Fibroblast of peridontal ligament (primary cell): ENCODE data around the gene BCAS2.

Source experiments
- DNase-seq: peaks from one replicate; pipeline ENCODE4 v3.0.0-alpha.2; 2010; ENCODE audit errors: extremely low read depth

Gene BCAS2

DNA sequence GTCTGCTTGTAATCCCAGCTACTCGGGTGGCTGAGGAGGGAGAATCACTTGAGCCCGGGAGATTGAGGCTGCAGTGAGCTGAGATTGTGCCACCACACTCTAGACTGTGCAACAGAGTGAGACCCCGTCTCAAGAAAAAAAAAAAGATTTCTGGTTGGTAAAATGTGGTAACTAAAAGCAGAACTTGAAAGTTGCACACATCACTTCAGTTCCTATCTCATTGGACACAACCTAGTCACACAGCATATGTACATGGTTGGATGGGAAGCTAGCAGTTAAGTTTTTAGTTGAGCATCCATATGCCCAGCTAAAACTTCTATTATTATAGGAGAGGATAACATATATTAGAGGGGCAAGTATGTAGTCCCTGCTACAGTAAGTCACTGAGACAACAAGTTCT, 22.1 kb downstream of the BCAS2 start:
- no peak for DNase-seq

DNA sequence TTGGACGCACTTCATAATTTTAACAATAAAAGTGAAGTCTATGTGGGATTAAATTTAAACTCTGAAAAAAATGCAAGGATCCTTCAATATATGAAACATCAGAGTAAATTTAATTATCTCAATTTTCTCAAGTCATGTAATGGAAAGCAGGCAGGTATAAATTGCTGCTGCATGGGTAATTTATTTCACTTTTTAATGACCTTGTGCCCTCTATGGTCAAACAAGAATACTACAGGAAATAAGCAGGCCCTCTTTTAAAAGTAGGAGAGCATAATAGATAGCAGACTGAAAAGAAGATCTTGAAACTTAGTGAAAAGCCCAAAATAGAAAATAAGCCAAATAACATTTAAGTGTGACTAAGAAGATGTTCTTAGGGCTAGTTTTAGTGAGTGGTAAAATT, 22.9 kb downstream of the BCAS2 start:
- DNase-seq = peak; percentile 13

DNA sequence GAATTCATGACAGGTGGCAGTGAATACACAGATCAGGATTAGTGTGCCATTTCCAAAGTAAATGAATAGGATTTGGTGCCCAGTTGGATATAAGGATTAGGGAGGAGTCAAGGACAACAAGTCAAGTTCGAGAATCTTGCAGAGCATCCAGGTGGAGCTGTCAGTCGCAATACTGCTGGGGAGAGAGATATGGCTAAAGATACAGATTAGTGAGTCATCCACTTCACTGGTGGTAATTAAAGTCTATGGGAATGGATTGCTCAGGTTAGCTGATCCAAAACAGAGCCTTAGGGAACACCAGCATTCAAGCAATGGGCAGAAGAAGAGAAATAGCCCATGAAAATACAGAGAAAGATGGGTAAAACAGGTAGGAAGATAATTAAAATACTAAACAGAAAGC, 26.8 kb downstream of the BCAS2 start:
- DNase-seq = no peak

DNA sequence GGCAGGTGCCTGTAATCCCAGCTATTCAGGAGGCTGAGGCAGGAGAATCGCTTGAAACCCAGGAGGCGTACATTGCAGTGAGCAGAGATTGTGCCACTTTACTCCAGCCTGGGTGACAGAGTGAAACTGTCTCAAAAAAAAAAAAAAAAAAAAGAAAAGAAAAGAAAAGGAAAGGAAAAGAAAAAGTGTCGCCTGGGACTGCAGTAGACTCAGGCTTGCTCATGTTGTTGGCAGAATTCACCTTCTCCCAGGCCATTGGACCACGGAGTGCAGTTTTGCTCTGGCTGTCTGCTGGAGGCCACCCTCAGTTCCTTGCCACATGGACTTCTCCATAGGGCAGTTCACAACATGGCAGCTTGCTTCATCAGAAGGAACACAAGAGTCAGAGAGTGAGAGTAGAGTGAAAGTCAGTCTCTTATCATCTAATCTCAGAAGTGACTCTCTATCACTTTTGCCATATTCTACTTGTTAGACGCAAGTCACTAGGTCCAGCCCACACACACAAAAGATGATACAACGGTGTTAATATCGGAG, 29.2 kb downstream of the BCAS2 start:
- DNase-seq = no peak

DNA sequence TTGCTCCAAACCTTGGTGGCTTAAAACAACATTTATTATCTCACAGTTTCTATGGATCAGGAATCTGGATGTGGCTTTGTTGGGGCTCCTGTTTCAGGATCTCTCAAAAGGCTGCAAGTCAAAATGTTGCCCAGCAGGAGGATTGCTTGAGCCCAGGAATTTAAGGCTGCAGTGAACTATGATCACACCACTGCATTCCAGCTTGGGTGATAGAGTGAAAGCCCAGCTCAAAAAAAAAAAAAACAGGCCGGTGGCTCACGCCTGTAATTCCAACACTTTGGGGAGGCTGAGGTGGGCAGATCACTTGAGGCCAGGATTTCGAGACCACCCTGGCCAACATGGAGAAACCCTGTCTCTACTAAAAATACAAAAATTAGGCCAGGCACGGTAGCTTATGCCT, 30.0 kb downstream of the BCAS2 start:
- no peak for DNase-seq

DNA sequence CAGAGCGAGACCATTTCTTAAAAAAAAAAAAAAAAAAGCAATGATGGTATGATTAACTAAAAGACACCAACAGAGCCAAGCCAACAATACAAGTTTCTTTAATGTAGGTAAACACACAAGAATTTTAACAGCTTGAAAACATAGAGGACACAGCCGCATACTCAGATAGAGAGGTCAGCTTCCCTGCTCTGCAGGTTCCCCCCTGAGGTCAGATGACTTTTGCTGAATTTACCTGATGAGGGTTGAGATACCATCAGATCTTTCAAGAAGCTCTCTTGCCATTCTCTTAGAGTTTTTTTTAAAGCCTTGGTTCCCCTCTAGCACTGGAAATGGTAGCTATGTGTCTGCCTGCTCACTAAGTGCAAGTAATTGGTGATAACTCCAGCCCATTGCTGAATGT, 31.1 kb downstream of the BCAS2 start:
- DNase-seq = no peak

DNA sequence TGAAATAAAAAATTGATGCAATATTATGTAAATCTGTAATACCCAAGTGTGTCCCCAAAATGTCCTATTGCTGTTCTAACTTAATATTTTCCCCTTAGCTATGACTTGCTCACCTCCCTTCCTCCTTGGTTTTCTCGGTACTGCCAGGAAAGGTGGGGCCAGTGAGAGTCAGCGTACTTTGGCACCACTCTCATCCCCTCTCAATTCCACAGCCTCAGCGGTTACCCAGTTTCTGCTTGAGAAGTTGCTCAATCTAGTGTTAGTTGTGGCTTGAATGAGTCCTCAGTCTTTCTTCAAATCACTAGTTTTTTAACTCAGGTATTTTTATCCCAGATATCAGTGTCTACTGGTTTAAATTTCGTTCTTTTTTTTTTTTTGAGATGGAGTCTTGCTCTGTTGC, 32.3 kb downstream of the BCAS2 start:
- DNase-seq = no peak

DNA sequence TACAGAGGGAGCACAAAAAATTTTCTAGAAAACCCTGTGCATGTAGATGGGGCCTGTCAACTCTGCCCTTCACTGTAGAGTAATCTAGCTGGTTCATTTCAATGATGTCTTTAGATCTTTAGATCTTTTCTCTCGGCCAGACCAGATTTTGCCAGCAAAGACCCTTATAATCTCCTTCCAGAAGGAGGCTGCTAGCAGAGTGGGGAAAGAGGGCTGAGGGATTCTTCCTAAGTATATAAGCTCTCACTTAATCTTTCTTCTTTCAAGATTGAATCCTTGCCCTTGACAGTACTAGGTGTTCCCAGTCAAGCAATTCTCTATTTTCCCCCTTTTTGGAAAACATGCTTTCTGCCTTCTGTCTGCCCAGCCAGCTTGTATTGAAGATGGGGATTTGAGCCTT, 34.3 kb downstream of the BCAS2 start:
- no peak for DNase-seq

DNA sequence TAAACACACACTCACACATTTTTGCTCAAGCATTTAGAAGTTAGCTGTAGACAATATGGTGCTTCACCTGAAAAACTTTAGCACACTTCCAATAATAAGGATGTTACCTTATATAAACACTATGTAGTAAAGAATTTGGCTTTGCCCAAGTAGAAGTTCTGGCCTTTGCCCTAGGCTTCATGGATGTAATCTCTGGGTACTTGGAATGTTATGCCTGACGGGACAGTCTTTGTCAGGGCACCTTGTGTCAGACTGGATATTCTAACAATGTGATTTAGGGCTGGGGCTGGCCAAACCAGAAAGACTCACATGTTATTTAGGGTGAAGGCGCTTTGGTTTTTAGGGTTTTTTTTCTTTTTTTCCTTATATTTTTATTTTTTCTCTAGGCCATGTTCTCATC, 35.6 kb downstream of the BCAS2 start:
- DNase-seq = no peak

DNA sequence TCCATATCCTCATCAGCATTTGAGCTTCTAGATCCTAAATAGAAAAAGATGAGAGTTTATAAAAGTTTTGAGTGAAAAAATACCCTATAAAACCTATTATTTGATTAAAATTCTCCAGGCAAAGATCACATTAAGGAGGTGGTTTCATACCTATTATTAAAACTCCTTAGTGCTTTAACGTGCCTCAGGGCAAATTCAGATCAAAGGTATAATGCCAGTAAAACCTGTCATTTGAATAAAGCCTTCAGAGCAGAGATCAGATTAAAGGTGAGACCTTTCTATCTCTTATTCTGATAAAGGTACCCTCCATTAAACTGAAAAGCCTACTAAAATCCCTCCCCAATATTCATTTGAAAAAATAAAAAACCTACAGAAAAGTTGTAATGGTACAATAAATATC, 36.1 kb downstream of the BCAS2 start:
- DNase-seq = no peak

DNA sequence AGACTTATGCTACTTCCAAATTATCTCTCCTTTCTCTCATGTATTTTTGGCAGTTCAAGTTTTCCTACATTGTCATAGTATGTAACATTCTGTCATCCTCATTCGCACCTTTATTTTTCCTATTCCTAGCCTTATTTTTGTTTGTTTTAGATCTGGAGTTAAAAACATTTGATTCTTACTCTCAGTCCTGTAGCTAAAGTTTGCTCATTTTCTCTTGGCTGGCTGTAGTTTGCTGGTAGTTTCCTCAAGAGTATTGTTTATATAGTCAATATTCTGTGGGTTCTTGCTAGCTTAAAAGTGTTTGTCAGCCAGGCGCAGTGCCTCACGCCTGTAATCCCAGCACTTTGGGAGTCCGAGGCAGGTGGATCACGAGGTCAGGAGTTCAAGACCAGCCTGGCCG, 40.6 kb downstream of the BCAS2 start:
- DNase-seq = no peak

DNA sequence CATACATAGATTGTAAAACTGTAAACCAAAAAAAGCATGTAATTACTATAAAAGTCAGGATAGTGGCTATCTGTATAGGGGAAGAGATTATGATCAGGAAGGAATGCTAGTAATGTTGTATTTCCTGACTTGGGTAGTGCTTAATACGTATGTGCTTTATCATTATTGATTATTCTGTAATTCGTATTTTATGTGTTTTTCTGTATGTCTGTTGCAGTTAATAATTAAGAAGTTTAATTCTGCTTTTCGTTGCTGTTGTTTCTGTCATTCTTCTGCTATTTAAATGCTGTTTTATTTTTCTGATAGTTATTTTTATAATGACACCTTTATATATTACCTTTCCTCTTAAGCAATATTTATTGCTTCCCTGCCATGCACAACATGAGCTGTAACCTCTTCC, 41.1 kb downstream of the BCAS2 start:
- DNase-seq = no peak

DNA sequence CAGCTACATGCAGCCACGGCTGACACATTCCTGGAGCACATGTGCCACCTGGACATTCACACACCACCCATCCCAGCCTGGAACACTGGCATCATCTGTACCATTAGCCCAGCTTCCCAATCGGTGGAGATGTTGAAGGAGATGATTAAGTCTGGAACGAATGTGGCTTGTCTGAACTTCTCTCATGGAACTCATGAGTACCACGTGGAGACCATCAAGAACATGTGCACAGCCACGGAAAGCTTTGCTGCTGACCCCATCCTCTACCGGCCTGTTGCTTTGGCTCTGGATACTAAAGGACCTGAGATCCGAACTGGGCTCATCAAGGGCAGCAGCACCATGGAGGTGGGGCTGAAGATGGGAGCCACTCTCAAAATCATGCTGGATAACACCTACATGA, 45.4 kb downstream of the BCAS2 start:
- DNase-seq = no peak

DNA sequence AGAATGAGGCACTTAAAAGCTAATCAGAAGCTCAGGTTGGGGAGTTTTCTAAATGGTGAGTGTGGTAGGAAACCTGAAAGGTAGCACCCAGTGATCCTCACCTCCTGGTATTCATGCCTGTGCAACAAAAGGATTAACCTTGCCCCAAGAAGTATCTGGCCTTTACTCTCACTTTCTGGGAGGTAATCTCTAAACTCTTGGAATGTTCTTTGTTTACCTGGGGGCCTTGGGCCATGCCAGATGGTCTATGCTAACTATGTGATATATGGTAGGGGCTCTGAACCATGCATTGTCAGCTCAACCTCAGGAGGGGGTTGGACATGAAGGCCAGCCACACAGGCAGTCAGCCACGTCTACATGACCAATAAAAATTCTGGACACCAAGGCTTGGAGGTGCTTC, 46.0 kb downstream of the BCAS2 start:
- no peak for DNase-seq

DNA sequence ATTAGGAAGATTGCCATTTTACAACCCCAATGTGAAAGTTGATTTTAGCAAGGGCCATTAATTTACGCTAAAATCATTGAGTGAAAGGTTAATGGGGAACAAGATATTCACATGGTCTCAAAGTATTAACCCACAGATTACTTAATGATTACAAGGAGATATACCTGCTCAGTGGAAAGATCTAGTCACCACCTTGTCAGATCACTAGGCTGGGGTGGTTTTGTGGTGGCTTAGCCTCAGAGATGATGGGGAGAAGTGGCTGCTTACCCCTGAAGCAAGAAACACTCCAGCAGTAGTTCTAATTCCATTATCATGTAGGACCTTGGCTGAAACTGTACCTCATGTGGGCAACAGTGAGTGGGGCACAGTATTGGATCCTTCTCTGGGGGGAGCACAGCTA, 50.3 kb downstream of the BCAS2 start:
- no peak for DNase-seq

DNA sequence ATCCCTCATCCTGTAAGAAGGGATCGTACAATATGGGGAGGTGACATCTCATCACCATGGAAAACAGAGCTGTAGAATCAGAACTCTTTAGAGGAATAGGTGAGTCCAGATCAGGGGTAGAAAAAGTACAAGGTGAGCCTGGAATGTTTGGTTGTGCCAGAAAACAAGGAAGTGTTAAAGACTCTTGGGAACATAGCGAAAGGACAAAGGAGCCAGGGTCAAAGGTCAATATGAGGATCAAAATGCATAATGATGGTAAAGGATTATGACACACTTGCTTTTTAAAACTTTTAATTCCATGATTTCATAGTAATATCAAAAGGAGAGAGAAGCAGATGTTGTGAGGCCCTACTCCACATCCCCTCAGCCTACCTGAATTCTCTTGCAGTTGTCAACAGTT, 51.2 kb downstream of the BCAS2 start:
- DNase-seq = no peak

DNA sequence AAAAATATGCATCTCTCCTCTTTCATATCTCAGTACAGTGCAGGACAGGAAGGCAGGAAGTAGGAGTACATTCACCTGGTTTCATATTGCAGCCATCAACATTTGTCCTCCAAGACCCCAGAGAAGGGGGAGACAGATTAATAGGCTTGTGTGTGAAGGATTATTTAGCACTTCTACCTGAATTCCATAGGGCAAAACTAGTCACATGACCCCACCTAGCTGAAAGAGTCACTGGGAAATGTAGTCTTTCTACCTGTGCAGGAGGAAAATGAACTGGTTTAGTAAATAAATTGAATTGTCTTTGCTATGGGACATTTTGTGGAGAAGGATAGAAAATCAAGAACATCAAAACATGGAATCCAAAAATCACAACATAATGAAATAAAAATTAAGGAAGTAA, 56.5 kb downstream of the BCAS2 start:
- DNase-seq = no peak

DNA sequence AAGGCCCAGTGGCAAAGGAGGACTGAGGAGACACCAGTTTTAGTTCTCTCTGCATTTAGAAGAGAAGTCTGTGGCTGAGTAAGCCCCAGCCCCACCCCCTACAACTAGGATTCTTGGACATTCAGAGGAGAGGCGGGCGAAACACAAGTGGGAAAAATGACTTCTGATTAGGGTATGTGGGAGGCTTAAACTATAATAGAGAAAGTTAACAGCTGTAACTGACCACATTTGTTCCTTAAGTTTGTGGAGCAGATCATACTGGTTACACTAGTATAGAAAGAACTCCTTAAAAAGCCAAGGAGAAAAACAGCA, 59.2 kb downstream of the BCAS2 start:
- no peak for DNase-seq

DNA sequence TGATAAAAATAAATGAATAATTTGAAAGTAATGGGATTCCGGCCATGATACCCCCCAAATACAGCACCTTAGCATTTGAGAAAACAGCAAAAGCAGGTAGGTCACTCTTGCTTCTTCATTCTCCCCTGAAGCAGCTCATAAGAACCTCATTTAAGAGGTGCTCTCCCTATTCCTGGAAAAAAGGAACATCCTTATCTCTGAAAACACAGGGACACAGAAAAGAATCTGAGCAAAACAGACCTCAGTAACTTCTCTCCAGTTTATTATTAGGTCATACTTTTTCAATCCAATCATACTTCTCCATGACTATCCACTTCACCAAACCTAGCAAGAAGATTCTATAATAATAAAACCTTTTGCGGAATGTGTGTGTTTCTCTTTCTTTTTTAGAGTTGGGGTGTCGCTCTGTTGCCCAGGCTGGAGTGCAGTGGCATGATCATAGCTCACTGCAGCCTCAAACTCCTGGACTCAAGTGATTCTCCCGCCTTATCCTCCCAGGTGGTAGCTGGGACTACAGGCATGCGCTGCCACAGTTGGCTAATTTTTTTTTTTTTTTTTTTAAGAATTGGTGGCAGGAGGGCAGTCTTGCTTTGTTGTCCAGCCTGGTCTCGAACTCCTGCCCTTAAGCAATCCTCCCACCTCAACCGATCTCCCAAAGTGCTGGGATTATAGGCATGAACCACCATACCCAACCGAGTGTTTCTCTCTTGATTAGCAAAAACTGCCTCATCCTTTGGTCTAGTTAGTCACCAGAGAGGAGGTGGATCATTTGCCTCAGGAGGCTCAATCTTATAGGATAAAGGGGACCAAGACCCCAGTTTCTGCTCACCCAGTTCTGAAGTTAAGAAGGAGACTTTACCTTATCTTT, 59.8 kb downstream of the BCAS2 start:
- no peak for DNase-seq
